RCC 7860 (cell line): ENCODE measurements around the gene SOD3.

Source experiments
- DNase-seq: peaks from one replicate; pipeline ENCODE4 v3.0.0-alpha.2; 2015; ENCODE audit warnings: low spot score
- FAIRE-seq: peaks from 2 replicates; lab custom pipeline; 2012; peaks lifted over from hg19 to GRCh38; lab: Jason Lieb, UNC

SOD3 gene

GRCh38 chr4:24837781-24838180 is 42.4 kb downstream of the SOD3 start:
- DNase-seq (no peak), FAIRE-seq (no peak)

- DNase-seq, result no peak
- FAIRE-seq, result no peak
These were observed 45.0 kb downstream of the SOD3 start for GRCh38 chr4:24840362-24840761.

- DNase-seq (no peak), FAIRE-seq (peak; percentile 16)
These were observed 45.6 kb downstream of the SOD3 start for GRCh38 chr4:24840826-24841543.

- DNase-seq (no peak), FAIRE-seq (no peak)
These were observed 47.0 kb downstream of the SOD3 start for GRCh38 chr4:24842356-24842755.

- FAIRE-seq (no peak), DNase-seq (no peak)
These were observed 47.7 kb downstream of the SOD3 start for GRCh38 chr4:24843096-24843495.

- FAIRE-seq (no peak), DNase-seq (no peak)
These were observed 49.8 kb downstream of the SOD3 start for GRCh38 chr4:24845132-24845531.

- FAIRE-seq (no peak), DNase-seq (no peak)
These were observed 50.5 kb downstream of the SOD3 start for GRCh38 chr4:24845902-24846301.

GRCh38 chr4:24846716-24847115 is 51.3 kb downstream of the SOD3 start:
- FAIRE-seq, result no peak
- no peak for DNase-seq

- FAIRE-seq (no peak), DNase-seq (no peak)
These were observed 54.0 kb downstream of the SOD3 start for GRCh38 chr4:24849351-24849750.

GRCh38 chr4:24849756-24850155 is 54.4 kb downstream of the SOD3 start:
- DNase-seq, result no peak
- no peak for FAIRE-seq
